ENCODE measurements around the gene C5orf24. TPM values are rescaled to one million over a fixed set of nuclear protein-coding genes. Genes with fewer than 3 reads are reported as not detected.
A peak's percentile ranks its signal among the peaks of the same experiment; 100 is the strongest.
"Not testable (repeated sequence)": the region's sequence is repeated elsewhere in the genome, so short reads cannot be mapped to it uniquely, and the experiment has no call there.

The C5orf24 gene
- 46.0 and 60.2 TPM in 2 replicates for total RNA-seq (2014; rRNA removed)
- 17.8 TPM for polyA plus RNA-seq (2012)

DNA sequence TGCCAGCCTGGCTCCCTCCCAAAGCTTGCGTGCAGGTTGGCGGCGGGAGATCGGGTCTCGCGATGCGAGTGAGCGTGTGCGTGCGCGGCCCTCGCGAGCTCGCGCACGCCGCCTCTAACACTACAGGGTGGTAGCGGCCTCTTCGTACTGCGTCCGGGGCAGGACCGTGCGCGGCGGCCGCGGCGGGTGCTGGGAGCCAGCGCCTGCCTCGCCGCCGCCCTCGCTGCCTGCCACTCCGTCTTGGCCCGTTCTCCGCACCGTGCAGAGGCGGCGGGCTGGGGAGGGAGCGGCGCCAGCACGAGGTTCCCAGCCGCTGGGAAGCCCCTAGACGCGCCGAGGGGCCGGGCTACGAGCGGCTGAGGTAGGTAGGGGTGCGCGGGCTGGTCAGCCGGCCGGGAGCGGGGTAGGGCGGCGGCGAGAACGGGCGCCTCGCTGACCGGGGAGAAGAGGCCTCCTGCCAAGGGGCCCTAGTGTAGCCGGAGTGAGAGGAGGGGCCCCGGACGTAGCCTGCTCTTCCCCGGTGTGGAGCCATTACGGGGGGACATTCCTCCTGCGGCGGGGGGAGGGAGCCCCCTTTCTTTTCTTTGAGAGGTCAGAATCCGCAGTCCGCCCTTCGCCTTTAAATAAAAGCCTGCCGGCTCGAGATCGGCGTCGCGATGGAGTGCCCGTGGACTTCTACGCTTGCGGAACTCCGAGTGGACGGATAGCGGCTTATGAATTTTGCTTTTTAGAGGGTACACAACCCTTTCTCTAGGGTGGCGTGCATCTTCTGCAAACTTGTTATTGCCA is at the start of gene C5orf24:
TSS of gene C5orf24 (plus strand) at position 117 of the 789 bp plus-strand sequence. CDS start 8,933 bp downstream, outside the sequence.
- peak; percentile 95 for DNase-seq (ENCODE audit: low read depth)

DNA sequence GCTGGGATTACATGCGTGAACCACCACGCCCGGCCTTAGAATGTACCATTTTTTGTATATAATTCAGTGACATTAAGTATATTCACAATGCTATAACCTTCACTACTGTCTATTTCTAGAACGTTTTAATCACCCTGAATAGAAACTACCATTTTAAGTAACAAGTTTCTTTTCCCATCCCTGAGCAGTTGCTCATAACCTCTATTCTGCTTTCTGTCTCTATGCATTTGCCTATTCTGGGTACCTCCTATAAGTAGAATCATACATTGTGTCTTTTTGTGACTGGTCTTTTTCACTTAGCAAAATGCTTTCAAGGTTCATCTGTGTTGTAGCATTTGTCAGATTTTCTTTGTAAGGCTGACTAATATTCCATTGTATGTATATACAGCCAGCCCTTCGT is 47.3 kb upstream of the C5orf24 start:
- DNase-seq (ENCODE audit: low read depth): no peak

DNA sequence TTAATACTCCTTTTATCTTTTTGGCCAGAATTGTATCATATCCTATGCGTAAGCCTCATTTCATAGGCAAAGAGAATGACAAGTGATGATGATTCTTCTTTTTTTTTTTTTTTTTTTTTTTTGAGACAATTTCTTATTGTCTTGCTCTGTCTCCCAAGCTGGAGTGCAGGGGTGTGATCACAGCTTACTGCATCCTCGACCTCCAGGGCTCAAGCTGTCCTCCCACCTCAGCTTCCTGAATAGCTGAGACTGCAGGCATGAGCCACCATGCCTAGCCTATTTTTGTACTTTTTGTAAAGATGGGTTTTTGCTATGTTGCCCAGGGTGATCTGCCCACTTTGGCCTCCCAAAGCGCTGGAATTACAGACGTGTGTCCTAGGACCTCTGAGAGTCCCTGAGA is 41.9 kb upstream of the C5orf24 start:
- DNase-seq (ENCODE audit: low read depth): no peak

DNA sequence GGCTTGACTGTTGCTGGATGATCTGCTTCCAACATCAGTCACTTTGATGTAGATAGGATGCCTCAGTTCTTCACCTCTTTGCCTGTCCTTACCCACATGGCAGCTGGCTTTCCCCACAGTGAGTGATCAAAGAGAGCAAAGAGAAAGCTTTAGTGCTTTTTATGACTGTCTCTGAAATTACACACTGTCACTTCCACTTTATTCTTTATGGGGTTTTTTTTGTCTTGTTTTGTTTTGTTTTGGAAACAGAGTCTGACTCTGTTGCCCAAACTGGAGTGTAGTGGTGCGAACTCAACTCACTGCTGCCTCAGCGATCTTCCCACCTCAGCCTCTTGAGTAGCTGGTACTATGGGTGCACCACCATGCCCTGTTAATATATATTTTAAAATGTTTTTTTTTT is 32.4 kb upstream of the C5orf24 start:
- DNase-seq (ENCODE audit: low read depth): no peak

DNA sequence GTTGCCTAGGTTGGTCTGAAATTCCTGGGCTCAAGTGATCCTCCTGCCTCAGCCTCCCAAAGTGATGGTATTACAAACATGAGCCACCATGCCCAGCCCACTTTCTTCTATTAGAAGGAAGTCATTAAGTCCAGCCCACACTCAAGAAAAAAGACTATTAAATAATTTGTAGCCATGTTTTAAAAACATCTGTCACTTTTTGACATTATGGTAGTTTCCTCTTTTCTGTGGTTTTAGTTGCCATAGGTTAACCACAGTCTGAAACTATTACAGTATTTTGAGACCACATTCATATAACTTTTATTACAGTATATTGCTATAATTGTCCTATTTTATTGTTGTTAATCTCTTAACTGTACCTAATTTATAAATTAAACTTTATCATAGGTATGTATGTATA is 31.9 kb upstream of the C5orf24 start:
- no peak for DNase-seq (ENCODE audit: low read depth)

DNA sequence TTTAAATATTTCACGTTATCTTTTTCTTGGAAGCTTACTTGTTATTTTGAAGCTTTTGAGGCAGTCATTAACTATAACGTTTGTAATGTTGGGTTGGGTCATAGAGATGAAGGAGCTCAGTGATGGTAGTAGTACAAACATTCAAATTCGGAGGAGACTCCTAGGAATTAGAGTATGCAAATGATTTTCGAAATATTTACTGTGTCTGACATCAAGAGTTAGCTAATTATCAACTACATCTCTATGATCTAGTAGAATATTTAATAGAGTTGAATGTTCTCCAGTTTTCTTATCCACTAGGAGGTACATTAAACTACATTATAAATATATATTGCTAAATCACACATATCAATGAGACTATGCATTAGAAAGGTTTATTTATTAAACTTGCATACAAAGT is 28.8 kb upstream of the C5orf24 start:
- DNase-seq (ENCODE audit: low read depth): no peak

DNA sequence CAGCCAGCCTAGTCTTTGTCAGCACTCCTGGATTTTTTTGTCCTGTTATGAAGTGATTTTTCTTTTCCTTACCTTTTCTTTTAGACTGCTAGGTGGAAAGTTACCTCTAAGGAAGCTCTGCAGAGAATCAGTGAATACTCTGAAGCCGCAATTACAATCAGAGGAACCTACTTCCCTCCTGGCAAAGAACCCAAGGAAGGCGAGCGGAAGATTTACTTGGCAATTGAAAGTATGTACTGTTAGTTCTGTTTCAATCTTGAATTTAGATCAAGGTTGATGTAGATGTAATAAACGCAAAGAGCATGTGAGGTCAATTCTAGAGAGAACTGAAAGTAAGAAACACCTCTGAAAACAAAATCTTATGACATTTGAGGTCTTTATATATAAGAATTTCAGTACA is 27.0 kb upstream of the C5orf24 start:
- no peak for DNase-seq (ENCODE audit: low read depth)

DNA sequence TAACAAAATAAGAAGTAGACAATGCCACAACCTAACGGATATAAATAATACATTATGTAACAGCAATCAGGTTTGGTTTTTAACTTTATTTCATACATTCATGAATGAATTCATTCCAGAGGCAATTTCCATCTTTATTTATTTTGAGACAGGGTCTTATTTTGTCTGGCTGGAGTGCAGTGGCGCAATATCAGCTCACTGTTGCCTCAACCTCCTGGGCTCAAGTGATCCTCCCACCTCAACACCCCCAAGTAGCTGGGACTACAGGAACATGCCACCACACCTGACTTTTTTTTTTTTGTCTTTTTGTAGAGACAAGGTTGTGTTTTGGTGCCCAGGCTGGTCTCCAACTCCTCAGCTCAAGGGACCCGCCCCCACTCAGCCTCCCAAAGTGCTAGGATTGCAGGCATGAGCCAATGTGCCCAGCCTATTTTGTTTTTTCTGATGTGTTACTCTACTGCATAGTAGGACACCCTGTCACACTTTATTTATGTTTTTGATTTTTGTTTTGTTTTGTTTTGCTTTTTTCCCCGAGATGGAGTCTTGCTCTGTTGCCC is 26.3 kb upstream of the C5orf24 start:
- DNase-seq (ENCODE audit: low read depth): no peak

DNA sequence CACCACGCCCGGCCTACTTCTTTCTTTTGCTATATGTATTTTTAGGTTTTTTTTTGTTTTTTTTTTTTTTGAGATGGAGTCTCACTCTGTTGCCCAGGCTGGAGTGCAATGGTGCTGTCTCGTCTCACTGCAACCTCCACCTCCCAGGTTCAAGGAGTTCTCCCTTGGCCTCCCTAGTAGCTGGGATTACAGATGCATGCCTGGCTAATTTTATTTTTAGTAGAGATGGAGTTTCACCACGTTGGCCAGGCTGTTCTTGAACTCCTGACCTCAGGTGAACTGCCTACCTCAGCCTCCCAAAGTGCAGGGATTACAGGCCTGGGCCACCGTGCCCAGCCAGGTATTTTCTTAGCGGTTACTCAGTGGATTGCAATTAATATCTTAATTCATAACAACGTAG is 23.9 kb upstream of the C5orf24 start:
- DNase-seq (ENCODE audit: low read depth): no peak

DNA sequence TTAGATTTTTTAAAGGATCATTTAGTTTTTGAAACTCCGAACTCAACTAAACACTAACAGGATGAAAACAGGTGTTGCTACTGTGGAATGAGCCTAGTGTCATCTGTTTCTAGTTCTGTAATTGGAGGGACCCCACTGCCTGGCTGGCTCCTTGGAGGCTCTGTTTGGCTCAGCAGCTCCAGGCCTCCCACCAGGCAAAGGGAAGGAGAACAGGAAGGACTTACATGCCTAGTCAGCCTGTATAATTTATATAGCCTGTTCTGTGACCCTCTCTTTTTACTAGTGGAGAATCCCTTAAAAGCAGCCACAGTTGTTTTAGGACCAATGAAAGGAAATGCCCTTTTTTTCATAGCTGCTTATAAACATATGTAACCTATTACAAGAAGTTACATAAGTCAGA is 21.1 kb upstream of the C5orf24 start:
- no peak for DNase-seq (ENCODE audit: low read depth)

DNA sequence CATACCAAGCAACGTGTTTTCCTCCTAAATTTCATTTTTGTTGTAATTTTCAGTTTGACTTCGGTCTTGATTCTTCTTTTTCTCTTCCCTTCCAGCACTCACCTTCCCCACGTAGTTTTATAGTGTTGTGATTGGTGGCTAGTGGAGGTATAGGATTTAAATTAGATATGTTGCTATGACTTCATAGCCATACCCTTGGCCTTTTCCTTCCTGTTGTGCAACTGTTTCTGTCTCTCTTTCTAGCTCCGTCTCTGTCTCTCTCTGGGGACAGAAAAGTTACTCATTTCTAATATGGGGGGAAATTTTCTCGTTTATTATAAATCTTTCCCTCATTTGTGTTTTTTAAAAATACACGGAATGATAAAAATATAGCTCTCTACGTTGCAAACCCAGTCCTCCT is 20.6 kb upstream of the C5orf24 start:
- no peak for DNase-seq (ENCODE audit: low read depth)

DNA sequence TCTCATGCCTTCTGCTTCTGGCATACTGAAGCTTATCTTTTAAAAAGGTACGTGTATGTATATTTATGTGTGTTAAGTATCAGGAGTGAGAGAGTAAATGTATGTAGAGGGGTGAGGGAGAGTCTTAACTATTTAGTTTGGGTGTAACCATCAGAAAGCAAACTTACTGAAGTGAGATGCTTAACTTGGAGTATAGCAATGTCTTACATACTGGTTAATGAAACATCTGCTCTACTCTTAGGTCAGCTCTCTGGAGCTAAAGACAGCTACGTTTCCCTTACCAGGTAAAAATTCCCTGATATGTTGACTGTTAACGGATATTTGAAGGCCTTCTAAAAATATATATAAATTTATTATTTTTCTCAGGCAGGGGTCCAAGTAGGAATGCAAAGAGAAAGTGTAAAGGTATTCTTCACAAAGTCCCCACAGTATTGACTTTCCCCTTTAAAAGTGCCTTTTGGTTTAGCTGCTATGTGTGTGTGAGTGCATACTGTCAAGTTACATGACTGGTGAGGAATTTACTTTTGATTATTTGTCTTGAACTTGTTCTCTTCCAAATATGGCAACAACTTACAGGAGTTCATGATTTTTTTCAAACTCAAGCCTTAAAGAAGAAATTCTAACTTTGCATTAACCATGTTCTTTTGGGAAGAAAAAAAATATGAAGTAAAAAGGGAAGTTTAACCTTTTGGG is 12.3 kb upstream of the C5orf24 start:
- DNase-seq (ENCODE audit: low read depth): no peak

DNA sequence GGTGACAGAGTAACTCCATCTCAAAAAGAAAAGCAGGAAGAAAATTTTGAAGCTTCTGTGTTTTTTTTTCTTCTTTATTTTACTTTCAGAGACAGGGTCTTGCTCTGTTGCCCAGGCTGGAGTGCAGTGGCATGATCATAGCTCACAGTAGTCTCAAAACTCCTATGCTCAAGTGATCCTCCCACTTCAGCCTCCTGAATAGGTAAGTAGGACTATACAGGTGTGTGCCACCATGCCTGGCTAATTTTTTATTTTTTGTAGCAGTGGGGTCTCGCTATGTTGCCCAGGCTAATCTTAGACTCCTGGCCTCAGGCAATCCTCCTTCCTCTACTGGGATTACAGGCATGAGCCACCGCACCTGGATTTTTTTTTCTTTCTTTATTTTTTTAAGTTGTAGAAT is 10.1 kb upstream of the C5orf24 start:
- no peak for DNase-seq (ENCODE audit: low read depth)

DNA sequence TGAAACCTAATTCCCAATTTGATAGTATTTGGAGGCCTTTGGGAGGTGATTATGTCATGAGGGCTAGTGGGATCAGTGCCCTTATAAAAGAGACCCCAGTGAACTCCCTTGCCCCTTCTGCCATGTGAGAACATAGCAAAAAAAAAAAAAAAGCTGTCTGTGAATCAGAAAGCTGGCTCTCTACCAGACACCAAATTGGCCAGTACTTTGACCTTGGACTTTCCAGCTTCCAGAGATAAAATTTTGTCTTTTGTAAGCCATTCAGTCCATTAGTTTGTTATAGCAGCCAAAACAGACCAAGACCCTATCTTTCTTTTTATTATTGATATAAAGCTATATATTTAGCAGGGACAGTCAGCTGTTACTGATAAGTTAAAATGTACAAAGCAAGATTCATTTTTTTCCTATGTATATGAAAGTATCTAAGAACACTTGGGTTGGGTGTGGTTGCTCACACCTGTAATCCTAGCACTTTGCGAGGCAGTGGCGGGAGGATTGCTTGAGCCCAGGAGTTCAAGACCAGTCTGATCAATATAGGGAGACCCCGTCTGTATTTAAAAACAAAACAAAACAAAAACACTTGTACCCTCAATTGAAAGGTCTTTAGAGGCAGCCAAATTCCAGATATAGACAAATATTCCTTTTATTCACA is 8.1 kb upstream of the C5orf24 start:
- no peak for DNase-seq (ENCODE audit: low read depth)

DNA sequence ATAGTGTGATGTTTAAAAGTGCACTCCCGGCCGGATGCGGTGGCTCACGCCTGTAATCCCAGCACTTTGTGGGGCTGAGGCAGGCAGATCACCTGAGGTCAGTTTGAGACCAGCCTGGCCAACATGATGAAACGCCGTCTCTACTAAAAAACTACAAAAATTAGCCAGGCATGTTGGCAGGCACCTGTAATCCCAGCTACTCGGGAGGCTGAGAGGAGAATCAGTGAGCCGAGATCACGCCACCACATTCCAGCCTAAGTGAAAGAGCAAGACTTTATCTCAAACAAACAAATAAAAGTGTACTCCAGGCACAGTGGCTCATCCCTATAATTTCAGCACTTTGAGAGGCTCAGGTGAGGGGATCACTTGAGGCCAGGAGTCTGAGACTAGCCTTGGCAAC is 7.4 kb upstream of the C5orf24 start:
- DNase-seq (ENCODE audit: low read depth): not testable (repeated sequence)

DNA sequence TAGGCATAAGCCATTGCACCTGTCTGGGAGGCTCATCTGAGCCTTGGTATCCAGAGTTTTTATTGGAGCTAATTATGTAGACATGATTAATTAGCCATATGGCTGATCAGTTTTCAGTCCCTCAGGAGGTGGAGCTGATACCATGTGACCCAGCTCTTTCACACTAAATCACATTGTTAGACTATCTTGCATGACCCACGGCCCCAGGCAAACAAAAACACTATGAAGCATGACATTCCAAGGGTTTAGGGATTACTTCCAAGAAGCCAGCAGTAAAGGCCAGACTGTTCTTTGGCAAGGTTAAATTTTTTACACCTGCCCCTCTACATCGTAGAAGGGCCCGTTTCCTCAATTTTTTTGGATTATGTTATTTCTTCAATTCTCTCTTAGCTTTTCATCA is 5.0 kb upstream of the C5orf24 start:
- no peak for DNase-seq (ENCODE audit: low read depth)

DNA sequence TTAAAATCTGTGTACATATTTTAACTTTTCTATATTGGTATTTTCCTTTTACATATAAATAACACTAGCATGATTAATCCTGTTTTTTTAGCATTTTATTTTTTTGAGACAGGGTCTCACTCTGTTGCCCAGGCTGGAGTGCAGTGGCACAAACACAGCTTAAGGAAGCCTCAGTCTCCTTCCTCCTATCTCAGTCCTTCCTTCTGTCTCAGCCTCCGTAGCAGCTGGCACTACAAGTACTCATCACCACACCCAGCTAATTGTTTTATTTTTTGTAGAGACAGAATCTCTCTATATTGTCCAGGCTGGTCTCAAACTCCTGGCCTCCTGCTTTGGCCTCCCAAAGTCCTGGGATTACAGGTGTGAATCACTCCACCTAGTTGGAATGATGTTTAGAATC is 1.5 kb upstream of the C5orf24 start:
- no peak for DNase-seq (ENCODE audit: low read depth)

DNA sequence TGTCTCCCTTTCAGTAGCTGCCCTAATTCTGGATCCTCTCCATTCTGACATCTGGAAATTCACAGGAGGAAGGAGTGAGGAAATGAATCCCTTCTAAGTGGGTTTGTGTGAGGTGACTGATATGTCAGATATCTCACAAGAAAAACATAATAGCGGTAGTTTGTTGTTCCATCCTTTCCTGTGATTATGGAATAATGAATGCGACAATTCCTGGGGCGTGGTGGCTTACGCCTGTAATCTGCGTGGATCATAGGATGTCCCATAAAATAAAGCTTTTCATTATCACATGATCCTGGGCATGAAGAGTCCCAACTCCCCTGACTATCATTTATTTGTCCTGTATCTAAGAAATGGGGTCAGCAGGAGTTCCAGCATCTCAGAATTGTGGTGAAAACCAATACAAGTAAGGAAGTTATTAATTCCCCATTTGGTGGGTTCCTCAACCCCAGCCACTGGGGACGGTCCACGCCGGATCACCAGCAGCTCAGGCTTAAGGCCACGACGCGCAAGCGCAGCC is 375 bp upstream of the C5orf24 start:
- no peak for DNase-seq (ENCODE audit: low read depth)

DNA sequence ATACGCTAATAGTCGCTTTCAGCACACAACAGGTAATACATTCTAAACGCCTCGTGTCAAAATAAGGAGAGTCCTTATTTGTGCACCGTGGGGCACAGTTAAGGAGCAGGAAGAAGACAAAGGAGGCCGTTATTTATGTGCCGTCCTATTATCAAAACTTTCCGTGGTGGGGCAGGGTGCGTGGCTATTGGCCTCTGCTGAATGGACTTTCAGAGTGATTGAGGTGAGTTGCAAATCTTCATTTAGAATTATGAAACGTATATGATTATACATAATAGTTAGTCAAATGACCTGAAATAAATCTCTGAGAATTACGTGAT is 833 bp downstream of the C5orf24 start:
- DNase-seq (ENCODE audit: low read depth): no peak

DNA sequence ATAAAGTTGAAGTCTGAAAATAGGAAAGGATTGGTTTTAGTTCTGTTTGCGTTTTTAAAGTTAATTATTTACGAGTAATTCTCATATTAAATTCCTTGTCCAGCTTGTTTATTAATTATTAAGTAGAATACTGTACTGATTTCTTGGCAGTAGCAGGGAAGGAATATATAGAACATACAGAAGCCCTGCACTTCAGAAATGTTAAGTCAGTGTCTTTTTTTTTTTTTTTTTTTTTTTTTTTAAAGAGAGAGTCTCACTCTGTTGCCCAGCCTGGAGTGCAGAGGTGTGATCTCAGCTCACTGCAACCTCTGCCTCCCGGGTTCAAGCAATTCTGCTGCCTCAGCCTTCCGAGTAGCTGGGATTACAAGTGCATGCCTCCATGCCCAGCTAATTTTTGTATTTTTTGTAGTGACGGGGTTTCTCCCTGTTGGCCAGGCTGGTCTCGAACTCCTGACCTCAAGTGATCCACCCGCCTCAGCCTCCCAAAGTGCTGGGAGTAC is 3.7 kb downstream of the C5orf24 start:
- not testable (repeated sequence) for DNase-seq (ENCODE audit: low read depth)

DNA sequence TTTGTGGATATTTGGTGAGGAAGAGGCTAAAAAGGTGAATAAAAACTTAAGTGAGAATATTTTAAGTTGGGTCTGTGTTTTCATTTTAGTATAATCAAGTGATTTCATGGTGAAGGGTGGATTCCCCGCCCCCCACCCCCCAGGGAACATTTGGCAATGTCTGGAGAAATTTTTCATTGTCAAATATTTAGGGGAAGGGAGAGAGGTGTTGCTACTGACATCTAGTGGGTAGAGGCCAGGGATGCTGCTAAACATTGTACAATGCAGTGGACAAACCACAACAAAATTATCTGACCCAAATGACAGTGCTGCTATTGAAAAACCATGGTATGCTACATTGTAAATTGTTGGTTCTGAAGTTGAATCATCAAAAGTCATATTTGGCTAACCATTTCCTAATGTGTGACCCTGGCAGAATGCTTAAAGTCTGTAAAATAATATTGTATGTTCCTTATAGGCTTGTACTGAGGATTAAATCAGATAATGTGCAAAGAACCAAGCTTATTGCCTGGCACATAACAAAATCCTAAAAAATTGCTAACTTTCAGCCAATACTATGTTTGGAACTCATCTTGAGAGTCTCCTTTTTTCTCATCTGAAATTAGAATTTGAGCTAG is 5.6 kb downstream of the C5orf24 start:
- peak; percentile 66 for DNase-seq (ENCODE audit: low read depth)

DNA sequence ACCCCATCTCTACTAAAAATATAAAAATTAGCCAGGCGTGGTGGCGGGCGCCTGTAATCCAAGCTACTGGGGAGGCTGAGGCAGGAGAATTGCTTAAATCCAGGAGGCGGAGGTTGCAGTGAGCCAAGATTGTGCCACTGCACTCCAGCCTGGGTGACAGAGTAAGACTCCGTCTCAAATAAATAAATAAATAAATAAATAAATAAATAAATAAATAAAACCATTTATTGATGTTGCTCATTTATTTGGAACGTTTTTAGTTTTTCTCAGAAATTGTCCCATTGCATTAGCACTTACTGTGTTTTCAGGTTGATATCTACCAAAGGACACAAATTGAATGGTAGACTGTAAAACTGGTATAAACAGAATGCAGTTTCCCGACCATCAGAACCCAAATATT is 10.7 kb downstream of the C5orf24 start:
- DNase-seq (ENCODE audit: low read depth): not testable (repeated sequence)
